Measurements from ENCODE around the gene FES. TPM values are rescaled to one million over a fixed set of nuclear protein-coding genes. Genes with fewer than 3 reads are reported as not detected.

FES gene
- total and polyA plus RNA-seq, 2 of the 13 experiments (the other 11 are each of a cell fraction or from before 2014, with no cell fraction given) = 4.0 to 9.5 TPM

- TF ChIP-seq ZNF609 (CRISPR knock-in tag; IDR thresholded peaks at IDR 0.05; ENCODE audit: borderline replicate concordance) (peak; percentile 100), ZNF136 (CRISPR knock-in tag; IDR thresholded peaks at IDR 0.05; ENCODE audit: low read depth) (peak; percentile 80; the same call in 1 of the 2 replicates), FOXM1 (CRISPR knock-in tag; IDR thresholded peaks at IDR 0.05) (no peak), ZNF292 (CRISPR knock-in tag; IDR thresholded peaks at IDR 0.05; ENCODE audit: borderline replicate concordance, low read depth) (peak; percentile 62; the same call in 1 of the 2 replicates), PHF8 (CRISPR knock-in tag; IDR thresholded peaks at IDR 0.05) (peak; percentile 74), ZIK1 (CRISPR knock-in tag; IDR thresholded peaks at IDR 0.05; ENCODE audit: borderline replicate concordance, low read depth) (0 out of 2 replicates have a peak, but pooled peaks have one; percentile 37), ZBTB34 (CRISPR knock-in tag; IDR thresholded peaks at IDR 0.05) (peak; percentile 100), HMGA1 (CRISPR knock-in tag; conservative IDR thresholded peaks at IDR 0.05) (no peak), TAF1 (CRISPR knock-in tag; IDR thresholded peaks at IDR 0.05) (peak; percentile 22; the same call in 1 of the 2 replicates), SAFB2 (CRISPR knock-in tag; IDR thresholded peaks at IDR 0.05; ENCODE audit: borderline replicate concordance, low read depth) (peak; percentile 59; the same call in 1 of the 2 replicates), GATAD1 (CRISPR knock-in tag; IDR thresholded peaks at IDR 0.05) (peak; percentile 76), ZKSCAN5 (CRISPR knock-in tag; IDR thresholded peaks at IDR 0.05) (no peak), HINFP (CRISPR knock-in tag; IDR thresholded peaks at IDR 0.05; ENCODE audit: low read depth) (peak; percentile 90), ZNF430 (CRISPR knock-in tag; IDR thresholded peaks at IDR 0.05) (peak; percentile 84; the same call in 1 of the 2 replicates), ZNF33B (CRISPR knock-in tag; IDR thresholded peaks at IDR 0.05) (0 out of 2 replicates have a peak, but pooled peaks have one; percentile 67), ELF1 (CRISPR knock-in tag; IDR thresholded peaks at IDR 0.05) (peak; percentile 67; the same call in 1 of the 2 replicates), ISX (CRISPR knock-in tag; conservative IDR thresholded peaks at IDR 0.05) (no peak), YEATS4 (CRISPR knock-in tag; IDR thresholded peaks at IDR 0.05; ENCODE audit: borderline replicate concordance) (peak; percentile 61; the same call in 1 of the 2 replicates), ZNF335 (CRISPR knock-in tag; IDR thresholded peaks at IDR 0.05) (peak; percentile 86), EP300 (IDR thresholded peaks at IDR 0.05; ENCODE audit: low read depth in 2 of 2, low read length in 2 of 2) (peak; percentile 93 to 94), EP300 (CRISPR knock-in tag; IDR thresholded peaks at IDR 0.05; ENCODE audit: borderline replicate concordance) (peak; percentile 97)
These were observed 10.2 kb upstream of the FES start (continued) for GRCh38 chr15:90873998-90874605.

All from HepG2 (cell line).